Right cardiac atrium (tissue), 5 donors: ENCODE results near the gene IRF7. TPM values are rescaled to one million over a fixed set of nuclear protein-coding genes. Genes with fewer than 3 reads are reported as not detected.

Experiments used
- ATAC-seq, 2 donors: fragments of 200-7000 bp; cut with Tn5 transposase; one replicate each; pipeline versions ENCODE4 v1.8.0 to v1.9.1; 2020; ENCODE audit warnings: moderate library complexity in 2 of 2, mild to moderate bottlenecking in 1 of 2
- DNase-seq, 3 donors: peaks; one replicate each; pipeline ENCODE4 v3.0.0-alpha.2; 2020
- H3K27ac ChIP-seq: one replicate; pipeline ENCODE4 v1.5.1; 2013; ENCODE audit warnings: mild to moderate bottlenecking, low read length, control low read depth, moderate library complexity
- H3K27me3 ChIP-seq: one replicate; pipeline ENCODE4 v1.6.1; 2013; ENCODE audit not compliant: control insufficient read depth, insufficient read depth
- H3K4me1 ChIP-seq: one replicate; pipeline ENCODE4 v1.6.1; 2013; ENCODE audit warnings: low read length; ENCODE audit not compliant: control insufficient read depth, insufficient read depth
- H3K4me3 ChIP-seq: one replicate; pipeline ENCODE4 v1.5.1; 2013; ENCODE audit warnings: low read length, control low read depth
- H3K9me3 ChIP-seq: one replicate; pipeline ENCODE4 v1.6.1; 2013; ENCODE audit warnings: low read length; ENCODE audit not compliant: control insufficient read depth
- WGBS: extraction: QIAGEN DNeasy Blood & Tissue Kit; methylation state at CpG from one replicate; pipeline ENCODE4 v1.1.7; 2013; 5-methylcytosine and 5-hydroxymethylcytosine counted together
- intact Hi-C, 4 donors: fragments of 100-400 bp; cut with DNase I; formaldehyde crosslinking; loops; one replicate each; pipeline versions ENCODE4 v1.11.0 to v1.14.0; 2022 to 2023
- polyA plus RNA-seq: library from polyadenylated mRNA; stranded (reverse); fragments of 200-250 nt; gene quantifications from one replicate; pipeline ENCODE4 v1.2.3, GENCODE V29; 2013
- total RNA-seq, 4 donors: library from RNA; stranded (reverse); fragmentation: NEBNext Ultra II Directional; extraction: Animal tissue kit (Norgen Biotek cat#: 25700); gene quantifications; one replicate each; pipeline ENCODE4 v1.2.1, GENCODE V29; 2021
- donor health status: healthy with polysubstance abuse.
- donor health status: DM: no; HTN: yes; CAD: no.
- donor health status: DM: no; HTN: no; CAD: no.
- donor health status: DM: no; HTN: yes; CAD: no; lungs with severe emphysema.
- donor health status: DM: yes; HTN: yes; CAD: no.

The IRF7 gene
- total and polyA plus RNA-seq, 5 donors, result 9.4 to 19.2 (median 13.8) TPM

GRCh38 chr11:587978-588380 lies 27.8 kb downstream of the IRF7 start:
- H3K4me3 ChIP-seq, result no peak overlapping the region
- H3K9me3 ChIP-seq, result no peaks in the 10 kb centered on the region
- ATAC-seq (peak; percentile 30 to 68), DNase-seq (peak in 1 of 3 donors; percentile 32)
- 75% methylated on average over 6 of the region's 6 CpGs for WGBS
- no peaks in the 10 kb centered on the region for H3K27me3 ChIP-seq
- H3K27ac ChIP-seq, result no peak overlapping the region
- intact Hi-C loops, result no loop called here
- no peaks in the 10 kb centered on the region for H3K4me1 ChIP-seq

GRCh38 chr11:587546-587945 lies 28.2 kb downstream of the IRF7 start:
- H3K27ac ChIP-seq, result no peak overlapping the region
- intact Hi-C loops, result no loop called here
- 87% methylated on average over 8 of the region's 8 CpGs for WGBS
- H3K27me3 ChIP-seq, result no peaks in the 10 kb centered on the region
- ATAC-seq (no peak), DNase-seq (peak in 1 of 3 donors; percentile 14)
- no peaks in the 10 kb centered on the region for H3K9me3 ChIP-seq
- H3K4me1 ChIP-seq, result no peaks in the 10 kb centered on the region
- no peak overlapping the region for H3K4me3 ChIP-seq

GRCh38 chr11:586376-587316 lies 29.1 kb downstream of the IRF7 start:
- Histone ChIP-seq H3K27ac (no peak overlapping the region), H3K27me3 (no peaks in the 10 kb centered on the region), H3K4me3 (no peak overlapping the region), H3K4me1 (no peaks in the 10 kb centered on the region), H3K9me3 (no peaks in the 10 kb centered on the region)
- DNase-seq (peak in 1 of 3 donors; percentile 34), ATAC-seq (no peak)
- intact Hi-C loops, result no loop called here
- 87% methylated on average over 32 of the region's 32 CpGs for WGBS

- intact Hi-C loops, result no loop called here
Observed at GRCh38 chr11:584287-584686, 31.5 kb downstream of the IRF7 start.

GRCh38 chr11:581752-582151 lies 34.0 kb downstream of the IRF7 start:
- intact Hi-C loops, result no loop called here
- no peak for ATAC-seq
- Histone ChIP-seq H3K4me3 (no peak overlapping the region), H3K4me1 (peaks cover 23% of the 10 kb centered on the region), H3K9me3 (no peaks in the 10 kb centered on the region), H3K27ac (no peak overlapping the region), H3K27me3 (no peaks in the 10 kb centered on the region)
- 73% methylated on average over 17 of the region's 17 CpGs for WGBS
- DNase-seq, result peak in 1 of 3 donors; percentile 37

More at GRCh38 chr11:584287-584686, 31.5 kb downstream of the IRF7 start:
- 95% methylated on average over 10 of the region's 10 CpGs for WGBS
- Histone ChIP-seq H3K9me3 (no peaks in the 10 kb centered on the region), H3K27me3 (no peaks in the 10 kb centered on the region), H3K4me1 (peaks cover 8% of the 10 kb centered on the region), H3K4me3 (no peak overlapping the region), H3K27ac (no peak overlapping the region)
- DNase-seq, result peak in 1 of 3 donors; percentile 48
- no peak for ATAC-seq

- WGBS, result 62% methylated on average over 14 of the region's 14 CpGs
- H3K4me1 ChIP-seq, result peaks cover 23% of the 10 kb centered on the region
- no peak overlapping the region for H3K4me3 ChIP-seq
- H3K27ac ChIP-seq, result peak overlapping the region; percentile 20
- no peaks in the 10 kb centered on the region for H3K27me3 ChIP-seq
- H3K9me3 ChIP-seq, result no peaks in the 10 kb centered on the region
- intact Hi-C loops, result no loop called here
- peak in 1 of 2 donors; percentile 16 for ATAC-seq
- DNase-seq, result peak in 1 of 3 donors; percentile 37
Observed at GRCh38 chr11:581342-581741, 34.4 kb downstream of the IRF7 start.

- H3K27ac ChIP-seq, result peak overlapping the region; percentile 43
Observed at GRCh38 chr11:579830-580601, 35.7 kb downstream of the IRF7 start.

GRCh38 chr11:578276-579035 lies 37.3 kb downstream of the IRF7 start:
- Histone ChIP-seq H3K9me3 (no peaks in the 10 kb centered on the region), H3K27me3 (no peaks in the 10 kb centered on the region), H3K27ac (no peak overlapping the region), H3K4me1 (peaks cover 23% of the 10 kb centered on the region), H3K4me3 (no peak overlapping the region)
- DNase-seq (peak in 1 of 3 donors; percentile 39), ATAC-seq (no peak)
- intact Hi-C loops, result no loop called here
- 75% methylated on average over 21 of the region's 21 CpGs for WGBS

More at GRCh38 chr11:579830-580601, 35.7 kb downstream of the IRF7 start:
- ATAC-seq, result no peak
- Histone ChIP-seq H3K27me3 (no peaks in the 10 kb centered on the region), H3K4me3 (no peak overlapping the region), H3K4me1 (peaks cover 23% of the 10 kb centered on the region), H3K9me3 (no peaks in the 10 kb centered on the region)
- peak in 1 of 3 donors; percentile 40 for DNase-seq
- intact Hi-C loops, result no loop called here
- WGBS, result 63% methylated on average over 20 of the region's 20 CpGs

GRCh38 chr11:577611-577894 lies 38.2 kb downstream of the IRF7 start:
- intact Hi-C loops, result no loop called here
- H3K27ac ChIP-seq, result no peak overlapping the region
- DNase-seq (no peak), ATAC-seq (no peak)
- 51% methylated on average over 6 of the region's 6 CpGs for WGBS
- peak overlapping the region; percentile 92 for H3K4me3 ChIP-seq
- H3K27me3 ChIP-seq, result no peaks in the 10 kb centered on the region
- H3K9me3 ChIP-seq, result no peaks in the 10 kb centered on the region
- H3K4me1 ChIP-seq, result peaks cover 23% of the 10 kb centered on the region

- peak overlapping the region; percentile 92 for H3K4me3 ChIP-seq
- intact Hi-C loops, result no loop called here
- H3K4me1 ChIP-seq, result peaks cover 23% of the 10 kb centered on the region
- ATAC-seq, result no peak
- WGBS, result 3% methylated on average over 44 of the region's 48 CpGs
- H3K9me3 ChIP-seq, result no peaks in the 10 kb centered on the region
- peak overlapping the region; percentile 25 for H3K27ac ChIP-seq
- DNase-seq, result peak in 2 of 3 donors; percentile 65 to 73
- no peaks in the 10 kb centered on the region for H3K27me3 ChIP-seq
Observed at GRCh38 chr11:576811-577610, 38.7 kb downstream of the IRF7 start.
